Liver (tissue), 3 donors: ENCODE data around the gene GNA14.

ENCODE experiments used
- ATF3 ChIP-seq: IDR thresholded peaks from 2 replicates; pipeline ENCODE4 v1.6.1; 2016; ENCODE audit warnings: antibody characterized with exemption
- CTCF ChIP-seq: fragments of 150-350 bp; IDR thresholded peaks from 2 replicates; pipeline ENCODE4 v1.5.1; 2017; ENCODE audit warnings: improper control_type of control experiment, low read depth, low read length; ENCODE audit not compliant: missing input control
- FOXA1 ChIP-seq: IDR thresholded peaks from 2 replicates; pipeline ENCODE4 v1.6.1; 2016; ENCODE audit warnings: antibody characterized with exemption
- NR2F2 ChIP-seq: IDR thresholded peaks from 2 replicates; pipeline ENCODE4 v1.6.1; 2016; ENCODE audit warnings: antibody characterized with exemption
- TF ChIP-seq, protein P1 (sequence below): IDR thresholded peaks from 2 replicates; pipeline ENCODE4 v1.6.1; 2016; ENCODE audit warnings: antibody characterized with exemption
- donor health status: healthy.
- donor health status: healthy.

DNA sequence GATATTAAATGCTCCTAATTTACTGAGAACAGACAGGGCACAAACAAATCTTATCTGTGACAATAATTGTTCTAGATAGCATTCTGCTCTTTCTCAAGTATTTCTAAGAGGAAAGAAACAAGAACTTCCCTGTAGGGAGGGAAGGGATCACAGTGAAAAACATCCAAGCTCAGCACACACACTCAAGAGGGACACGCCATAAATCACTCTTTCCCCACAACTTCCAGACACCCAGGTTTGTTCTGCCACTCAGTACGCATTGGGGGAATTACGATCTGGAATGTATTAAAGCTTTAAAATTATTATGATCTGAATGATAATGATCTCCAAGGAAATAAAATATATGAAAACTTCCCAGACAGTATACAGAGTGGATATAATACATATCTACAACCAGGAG lies 221.4 kb downstream of the GNA14 start:
- TF ChIP-seq CTCF = no peak
- TF ChIP-seq NR2F2 = no peak
- TF ChIP-seq FOXA1 = no peak
- TF ChIP-seq, protein P1, sequence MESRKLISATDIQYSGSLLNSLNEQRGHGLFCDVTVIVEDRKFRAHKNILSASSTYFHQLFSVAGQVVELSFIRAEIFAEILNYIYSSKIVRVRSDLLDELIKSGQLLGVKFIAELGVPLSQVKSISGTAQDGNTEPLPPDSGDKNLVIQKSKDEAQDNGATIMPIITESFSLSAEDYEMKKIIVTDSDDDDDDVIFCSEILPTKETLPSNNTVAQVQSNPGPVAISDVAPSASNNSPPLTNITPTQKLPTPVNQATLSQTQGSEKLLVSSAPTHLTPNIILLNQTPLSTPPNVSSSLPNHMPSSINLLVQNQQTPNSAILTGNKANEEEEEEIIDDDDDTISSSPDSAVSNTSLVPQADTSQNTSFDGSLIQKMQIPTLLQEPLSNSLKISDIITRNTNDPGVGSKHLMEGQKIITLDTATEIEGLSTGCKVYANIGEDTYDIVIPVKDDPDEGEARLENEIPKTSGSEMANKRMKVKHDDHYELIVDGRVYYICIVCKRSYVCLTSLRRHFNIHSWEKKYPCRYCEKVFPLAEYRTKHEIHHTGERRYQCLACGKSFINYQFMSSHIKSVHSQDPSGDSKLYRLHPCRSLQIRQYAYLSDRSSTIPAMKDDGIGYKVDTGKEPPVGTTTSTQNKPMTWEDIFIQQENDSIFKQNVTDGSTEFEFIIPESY = no peak
- no peak for TF ChIP-seq ATF3
